ENCODE measurements around the gene GFRA4.

Gene GFRA4

DNA sequence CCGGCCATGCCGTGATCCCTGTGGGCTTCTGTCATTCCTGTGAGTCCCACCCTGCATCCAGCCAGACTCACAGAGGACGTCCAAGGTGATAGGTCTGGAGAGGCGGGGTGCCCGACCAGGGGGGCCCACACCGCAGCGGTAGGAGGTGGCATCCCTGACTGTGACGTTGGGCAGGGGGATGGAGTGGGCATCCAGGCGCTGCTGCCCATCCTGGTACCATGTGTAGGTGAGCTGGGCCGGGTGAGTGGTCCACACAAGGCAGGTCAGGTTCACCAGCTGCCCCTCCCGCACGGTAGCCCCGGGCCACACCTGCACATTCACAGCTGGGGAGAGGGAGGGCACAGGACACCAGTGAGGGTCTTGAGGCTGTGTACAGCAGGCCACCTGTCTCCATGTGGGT lies 30.2 kb upstream of the GFRA4 start:
- no peak for DNase-seq

DNA sequence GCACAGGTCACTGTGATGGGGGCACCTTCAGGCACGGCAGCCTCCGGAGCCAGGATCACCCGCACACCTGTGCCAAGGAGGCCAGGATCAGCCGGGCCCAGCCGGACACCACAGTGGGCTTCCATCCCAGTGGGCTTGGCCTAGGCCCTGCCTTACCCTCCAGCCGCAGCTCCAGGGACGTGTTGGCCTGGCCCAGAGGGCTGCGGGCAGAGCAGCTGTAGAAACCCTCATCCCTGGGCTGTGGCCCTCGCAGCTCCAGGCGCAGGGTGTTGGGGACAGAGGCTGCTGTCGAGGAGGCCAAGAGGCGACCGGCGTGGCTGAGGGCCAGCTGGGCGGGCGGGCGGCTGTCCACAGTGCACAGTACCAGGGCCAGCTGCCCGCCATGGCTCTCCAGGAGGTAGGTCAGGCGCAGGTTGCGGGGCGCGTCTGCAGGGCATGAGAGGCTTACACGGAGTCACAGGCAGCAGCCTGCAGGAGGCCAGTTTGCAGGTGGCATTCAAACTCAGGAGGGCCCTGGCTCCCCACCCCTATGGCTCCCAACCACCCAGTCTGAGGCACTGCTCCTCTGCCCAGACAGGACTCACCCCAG lies 29.6 kb upstream of the GFRA4 start:
- no peak for DNase-seq

DNA sequence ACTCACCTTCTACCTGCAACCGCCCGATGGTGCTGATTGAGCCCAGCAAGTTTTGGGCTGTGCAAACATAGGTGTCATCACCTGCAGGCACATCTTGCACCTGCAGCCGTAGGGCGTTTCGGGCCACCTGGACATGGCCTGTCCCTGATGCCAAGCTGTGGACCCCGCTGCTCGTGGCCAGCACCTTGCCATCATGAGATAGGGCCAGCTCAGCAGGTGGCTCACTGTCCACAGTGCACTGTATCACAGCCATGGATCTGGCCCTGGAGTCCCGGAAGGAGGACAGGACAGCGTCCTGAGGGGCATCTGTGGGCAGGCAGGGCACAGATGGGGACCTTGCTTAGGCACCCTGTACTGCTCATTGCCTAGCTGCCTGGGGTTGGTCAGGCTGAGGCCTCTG lies 28.7 kb upstream of the GFRA4 start:
- no peak for DNase-seq

DNA sequence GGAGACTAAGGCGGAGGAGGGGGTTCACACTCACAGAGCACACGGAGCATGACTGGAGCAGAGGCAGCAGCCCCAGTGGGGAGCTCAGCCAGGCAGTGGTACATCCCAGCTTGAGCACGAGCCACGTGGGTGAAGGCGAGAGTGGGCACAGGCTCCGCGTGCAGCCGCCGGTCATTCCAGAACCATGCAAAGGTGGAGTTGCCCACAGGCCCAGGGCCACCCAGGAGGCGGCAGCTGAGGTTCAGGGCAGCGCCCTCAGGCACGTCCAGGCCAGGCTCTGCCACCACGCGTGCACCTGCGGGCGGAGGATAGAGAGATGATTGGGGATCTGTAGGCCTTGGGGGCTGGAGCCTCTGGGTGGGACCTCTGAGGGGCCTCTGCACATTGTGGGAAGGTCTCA lies 28.1 kb upstream of the GFRA4 start:
- DNase-seq = no peak

DNA sequence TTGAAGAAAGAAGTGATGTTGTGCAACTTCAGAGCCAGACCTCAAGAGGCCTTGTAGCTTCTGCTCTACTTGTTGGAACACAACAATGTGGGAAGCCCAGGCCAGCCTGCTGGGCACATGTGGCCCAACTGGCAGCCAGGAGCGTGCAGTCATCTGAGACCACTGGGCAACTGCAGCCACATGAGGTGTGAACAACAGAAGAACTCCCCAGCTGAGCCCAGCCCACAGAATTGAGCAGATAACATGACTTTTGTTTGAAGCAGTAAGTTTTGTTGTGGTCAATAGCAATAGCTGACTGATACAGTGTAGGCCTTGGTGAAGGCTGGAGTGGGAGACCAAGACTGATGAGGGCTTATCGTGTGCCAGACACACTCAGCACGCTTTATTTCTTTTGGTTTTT lies 27.2 kb upstream of the GFRA4 start:
- DNase-seq = no peak

DNA sequence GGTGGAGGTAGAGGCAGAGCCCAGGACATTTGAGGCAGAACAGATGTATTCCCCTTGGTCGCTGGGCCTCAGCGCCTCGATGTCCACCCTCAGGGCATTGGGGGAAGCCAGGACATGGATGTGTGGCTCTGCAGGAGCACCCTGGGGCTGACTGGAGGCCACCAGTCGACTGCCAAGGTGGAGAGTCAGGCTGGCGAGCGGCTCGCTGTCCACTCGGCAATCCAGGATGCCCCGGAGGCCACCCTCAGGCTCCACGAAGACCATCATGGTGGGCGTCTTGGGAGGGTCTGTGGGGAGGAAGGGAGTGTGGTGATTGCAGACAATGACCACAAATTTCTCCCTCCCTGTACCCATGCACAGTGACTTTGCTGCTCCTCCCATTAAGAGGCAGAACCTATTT lies 26.8 kb upstream of the GFRA4 start:
- DNase-seq = no peak

DNA sequence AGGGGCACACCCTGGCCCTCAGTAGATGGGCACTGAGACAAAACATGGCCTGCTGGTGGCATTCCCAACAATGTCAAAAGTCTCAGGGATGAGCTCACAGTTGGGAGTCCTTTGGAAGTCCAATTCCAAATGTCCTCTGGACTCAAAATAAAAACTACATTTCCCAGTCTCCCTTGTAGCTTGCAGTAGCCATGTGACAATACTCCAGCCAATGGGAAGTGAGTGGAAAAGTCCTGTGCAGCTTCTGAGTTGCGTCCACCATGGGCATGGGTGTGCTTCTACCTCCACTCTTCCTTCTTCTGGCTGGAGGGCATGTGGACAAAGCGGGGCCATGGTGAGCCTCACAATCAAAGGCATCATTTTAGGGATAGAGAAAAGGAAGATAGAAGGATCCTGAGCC lies 24.5 kb upstream of the GFRA4 start:
- DNase-seq = no peak

DNA sequence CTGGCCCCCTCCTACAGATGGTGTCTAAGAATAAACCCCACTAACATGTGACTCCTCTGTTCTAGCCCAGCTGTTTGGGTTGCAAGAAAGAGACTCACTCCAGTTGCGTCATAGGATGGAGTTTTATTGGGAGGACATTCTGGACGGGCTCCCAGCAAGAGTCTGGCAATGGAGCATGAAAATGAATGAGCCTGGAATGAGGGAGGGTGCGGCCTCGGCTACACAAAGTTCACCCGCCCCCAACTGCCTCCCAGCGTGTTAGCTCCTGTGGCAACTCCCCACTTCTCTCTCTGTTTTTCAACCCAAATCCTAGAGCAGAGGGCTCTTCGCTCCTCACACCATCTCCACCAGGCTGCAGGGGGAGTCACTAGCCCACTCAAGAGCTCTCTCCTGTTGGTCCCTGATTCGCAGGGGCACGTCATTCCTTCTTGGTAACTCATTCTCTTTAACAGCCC lies 23.7 kb upstream of the GFRA4 start:
- DNase-seq = no peak

DNA sequence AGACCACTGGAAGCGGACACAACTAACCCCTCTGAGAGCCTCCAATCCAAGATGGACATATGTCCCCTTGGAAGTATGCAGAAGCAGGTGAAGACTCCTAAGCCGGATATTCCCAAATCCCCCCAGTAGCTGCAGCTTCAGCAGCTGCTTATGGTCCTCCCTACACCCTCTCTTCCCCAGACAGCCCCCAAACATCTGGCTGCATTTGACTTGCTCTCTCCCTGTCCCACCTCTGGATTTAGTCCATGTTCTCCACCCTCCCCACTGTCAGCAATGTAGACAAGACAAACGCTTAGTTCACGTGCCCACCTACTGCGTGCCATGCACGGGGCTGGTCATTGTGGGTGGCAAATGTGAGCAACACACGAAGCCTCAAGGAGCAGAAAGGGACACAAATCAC lies 23.2 kb upstream of the GFRA4 start:
- DNase-seq = no peak

DNA sequence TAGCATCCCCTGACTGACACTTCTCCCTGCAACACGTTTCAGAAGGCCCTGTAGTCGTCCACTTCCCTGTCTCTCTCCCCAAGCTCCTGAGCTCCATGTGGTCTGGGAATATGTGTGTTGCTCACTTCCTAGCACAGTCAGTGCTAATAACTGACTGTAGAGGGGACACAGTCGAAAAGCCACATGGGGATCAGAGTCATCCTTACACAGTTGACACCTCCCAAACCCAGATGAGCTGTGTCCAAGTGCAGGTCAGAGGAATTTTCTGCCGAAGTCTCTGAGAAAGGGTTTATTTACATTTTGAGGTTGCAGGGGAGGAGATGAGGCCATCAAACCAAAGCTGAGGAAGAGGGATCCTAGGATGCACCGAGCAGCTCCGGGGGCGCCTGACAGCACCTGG lies 22.1 kb upstream of the GFRA4 start:
- DNase-seq = no peak

DNA sequence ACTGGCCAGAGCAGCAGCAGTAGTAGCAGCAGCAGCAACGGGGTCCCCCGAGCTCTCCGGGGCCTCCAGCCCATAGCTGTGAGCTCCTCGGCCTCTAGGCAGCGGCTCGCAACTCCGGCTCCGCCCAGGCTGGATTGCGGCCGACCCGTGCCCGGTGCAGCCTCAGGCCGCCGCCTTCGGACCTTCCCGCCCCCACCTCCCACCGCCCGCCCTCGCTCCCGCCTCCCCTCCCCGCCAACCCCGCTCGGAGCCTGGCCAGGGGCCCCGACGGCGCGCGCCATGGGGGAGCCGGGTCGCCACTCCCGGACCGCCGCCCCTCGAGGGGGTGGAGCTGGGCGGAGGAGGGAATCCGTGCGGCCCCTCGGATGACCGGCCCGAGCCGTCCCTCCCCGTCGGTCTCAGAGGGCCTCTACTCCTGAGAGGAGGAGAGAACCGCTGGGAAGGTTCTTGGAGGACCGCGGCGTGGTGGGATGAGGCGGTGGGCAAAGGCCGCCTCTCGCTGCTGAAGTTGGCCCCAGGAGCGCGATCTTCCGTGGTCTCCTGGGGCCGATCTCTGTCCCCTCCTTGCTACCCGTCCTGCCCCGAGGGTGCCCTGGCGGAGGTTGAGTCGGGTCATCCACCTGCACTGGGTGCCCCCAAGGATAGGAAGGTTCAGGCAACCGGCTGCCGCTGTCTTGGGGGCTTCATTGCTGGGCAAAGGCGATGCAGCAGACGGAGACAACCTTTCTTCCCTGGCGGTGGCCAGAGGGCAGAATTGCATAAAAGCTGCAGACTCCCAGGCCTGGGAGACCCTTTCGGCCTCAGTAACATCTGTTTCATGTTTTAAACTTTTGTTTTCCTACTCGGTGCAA lies 19.0 kb upstream of the GFRA4 start, which contains the start of gene ADAM33:
Gene ADAM33, minus strand, starts transcription at position 80 of the 851 bp plus-strand sequence. Its CDS starts 6 bp downstream, at position 74.
- DNase-seq = no peak

DNA sequence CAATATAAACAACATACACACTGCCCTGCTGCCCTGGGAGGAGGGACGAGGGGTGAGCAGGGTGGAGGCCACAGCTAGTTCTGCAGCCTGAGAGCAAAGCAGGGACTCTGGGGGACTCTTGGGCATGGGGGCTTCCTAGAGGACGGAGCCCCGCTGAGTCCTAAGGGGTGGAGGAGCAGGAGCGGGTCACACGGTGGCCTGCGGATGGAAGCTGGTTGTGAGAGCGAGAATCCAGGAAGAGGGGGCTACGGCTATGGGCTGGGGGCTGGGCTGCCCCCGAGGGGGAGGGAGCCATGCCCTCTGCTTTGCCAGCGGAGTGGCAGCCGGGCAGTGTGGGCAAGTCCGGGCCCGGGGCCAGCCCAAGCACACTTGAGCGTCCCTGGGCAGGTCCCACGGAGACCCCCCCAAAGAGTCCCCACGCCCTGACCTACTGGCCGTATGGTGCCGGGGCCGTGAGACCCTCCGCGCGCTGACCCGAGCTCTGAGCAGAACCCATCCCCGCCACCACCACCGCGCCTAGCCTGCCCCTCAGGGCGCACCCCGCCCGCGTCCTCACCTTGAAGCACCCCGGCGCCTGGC lies 18.2 kb upstream of the GFRA4 start:
- DNase-seq = no peak

DNA sequence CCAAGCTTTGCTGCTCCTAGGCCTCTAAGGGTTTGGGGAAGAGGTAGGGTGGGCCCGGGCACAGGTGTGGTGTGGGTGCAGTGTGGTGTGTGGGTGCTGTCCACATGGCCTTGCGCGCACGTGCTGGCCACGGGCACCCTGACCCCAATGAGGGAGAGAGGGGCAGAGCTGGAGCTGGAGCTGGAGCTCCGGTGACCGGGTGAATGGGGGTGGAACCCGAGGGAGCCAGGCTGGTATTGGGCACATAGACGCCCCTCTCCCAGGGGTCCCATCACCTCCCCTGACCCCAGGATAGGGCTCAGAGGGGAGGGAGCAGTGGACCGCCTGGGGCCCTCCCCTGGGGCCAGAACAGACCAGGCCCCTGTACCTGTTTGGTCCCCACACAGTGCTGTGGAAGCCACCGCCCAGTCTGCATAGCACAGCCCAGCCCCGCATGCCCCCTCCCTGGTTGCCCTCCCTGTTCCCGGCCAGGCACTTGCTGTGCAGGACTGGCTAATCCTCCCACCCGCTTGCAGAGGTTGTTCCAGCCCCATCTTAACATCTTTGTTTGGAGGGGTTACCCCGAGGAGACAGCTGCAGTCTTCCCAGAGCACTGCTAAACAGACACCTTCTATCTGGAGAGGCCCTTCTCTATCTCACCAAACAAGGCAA lies 17.6 kb upstream of the GFRA4 start:
- no peak for DNase-seq

DNA sequence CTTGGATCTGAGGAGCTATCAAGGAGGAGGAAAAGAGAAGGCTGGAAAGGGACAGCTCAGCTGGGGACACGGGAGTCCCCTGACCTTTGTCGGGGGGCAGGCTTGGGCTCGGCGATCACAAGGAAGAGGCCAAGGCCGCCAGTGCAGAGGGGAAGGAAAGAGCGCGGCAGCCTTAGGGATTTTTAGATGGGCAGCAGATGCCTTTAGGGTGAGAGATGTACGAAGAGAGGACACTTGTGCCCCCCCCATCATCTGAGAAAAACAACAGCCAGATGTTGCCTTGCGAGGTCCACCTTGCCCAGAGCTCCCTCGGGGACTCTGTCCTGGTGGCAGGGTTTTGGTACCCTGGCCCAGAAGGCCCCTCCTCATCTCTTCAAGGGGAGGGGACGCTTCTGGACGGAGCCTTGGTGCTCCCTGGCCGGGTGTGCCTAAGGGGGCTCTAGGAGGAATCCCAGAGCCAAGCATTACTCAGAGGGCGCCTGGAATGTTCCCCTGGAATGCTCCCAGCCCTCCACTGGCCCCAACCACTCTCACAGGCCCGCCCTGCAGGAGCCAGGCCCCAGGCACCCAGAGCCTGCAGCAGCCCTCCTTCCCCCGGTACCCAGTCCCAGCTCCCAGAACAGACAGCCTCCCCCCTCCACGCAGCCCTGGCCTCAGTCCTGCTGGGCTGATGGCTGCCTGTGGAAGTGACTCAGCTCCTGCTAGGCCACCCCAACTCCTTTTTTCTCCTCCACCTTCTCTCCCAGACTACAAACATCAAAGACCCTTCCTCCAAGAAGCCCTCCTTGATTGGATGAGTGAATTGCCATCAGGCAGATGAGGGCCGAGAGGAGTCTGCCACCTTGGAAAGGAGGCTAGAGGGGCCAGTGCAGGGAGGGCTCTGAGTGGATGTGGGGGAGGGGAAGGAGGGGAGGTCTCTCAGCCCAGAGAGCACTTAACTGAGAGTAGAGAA lies 16.8 kb upstream of the GFRA4 start:
- no peak for DNase-seq

DNA sequence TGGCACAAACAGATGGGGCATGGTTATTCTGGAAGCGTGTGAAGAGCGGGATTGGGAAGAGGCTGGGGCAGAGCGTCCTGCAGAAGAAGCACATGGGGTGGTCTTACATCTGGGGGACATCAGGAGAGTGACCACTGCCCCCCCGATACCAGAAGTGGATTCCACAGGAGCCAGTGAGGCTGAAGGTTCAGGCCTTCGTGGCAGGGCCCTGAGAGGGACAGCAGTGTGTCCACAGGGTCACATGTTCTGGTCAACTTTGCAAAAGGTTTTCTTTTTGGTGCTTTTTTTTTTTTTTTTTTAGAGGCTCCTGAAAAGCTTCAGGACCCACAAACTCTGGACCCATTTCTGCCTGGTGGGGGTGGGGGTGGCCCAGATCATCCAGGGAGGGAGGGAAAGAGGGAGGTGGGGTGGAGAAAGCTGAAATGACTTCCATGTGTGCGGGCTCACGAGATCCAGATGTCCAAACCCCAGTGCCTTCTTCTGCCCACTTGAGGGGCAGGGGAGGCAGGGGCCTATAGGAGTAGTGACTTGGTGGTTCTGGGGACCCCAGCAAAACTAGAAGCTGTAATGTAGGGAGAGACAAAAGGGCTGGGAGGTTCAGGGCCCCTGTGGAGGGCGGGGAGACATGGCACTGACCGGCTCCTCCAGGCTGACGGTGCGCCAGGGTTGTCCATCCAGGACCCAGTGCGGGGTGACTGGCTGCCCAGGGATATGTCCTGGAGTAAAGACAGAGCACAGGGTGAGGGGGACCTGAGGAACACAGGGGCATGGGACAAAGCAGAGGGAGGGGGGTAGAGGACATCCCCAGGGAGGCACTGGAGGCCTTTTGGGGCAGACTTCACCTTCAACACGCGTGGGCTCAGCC lies 15.9 kb upstream of the GFRA4 start:
- no peak for DNase-seq

DNA sequence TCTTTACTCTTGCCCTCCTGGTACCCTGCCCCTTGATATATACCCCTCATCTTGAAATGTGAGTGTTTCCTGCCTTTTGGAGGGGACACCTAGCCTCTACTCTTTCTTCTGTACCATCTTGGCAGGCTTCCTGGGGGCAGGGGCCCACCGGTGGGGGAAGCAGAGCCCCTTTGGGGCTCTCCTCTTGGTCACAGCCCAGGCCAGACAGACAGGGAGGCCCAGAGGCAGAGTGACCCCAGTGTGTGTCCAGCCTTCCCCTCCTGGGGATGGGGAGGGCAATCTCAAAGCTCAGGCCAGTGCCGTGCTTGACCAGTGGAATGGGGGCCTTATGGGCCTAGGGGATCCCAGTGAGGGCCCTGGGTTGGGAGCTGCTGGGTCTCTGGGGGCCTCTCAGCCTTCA lies 15.0 kb upstream of the GFRA4 start:
- no peak for DNase-seq

DNA sequence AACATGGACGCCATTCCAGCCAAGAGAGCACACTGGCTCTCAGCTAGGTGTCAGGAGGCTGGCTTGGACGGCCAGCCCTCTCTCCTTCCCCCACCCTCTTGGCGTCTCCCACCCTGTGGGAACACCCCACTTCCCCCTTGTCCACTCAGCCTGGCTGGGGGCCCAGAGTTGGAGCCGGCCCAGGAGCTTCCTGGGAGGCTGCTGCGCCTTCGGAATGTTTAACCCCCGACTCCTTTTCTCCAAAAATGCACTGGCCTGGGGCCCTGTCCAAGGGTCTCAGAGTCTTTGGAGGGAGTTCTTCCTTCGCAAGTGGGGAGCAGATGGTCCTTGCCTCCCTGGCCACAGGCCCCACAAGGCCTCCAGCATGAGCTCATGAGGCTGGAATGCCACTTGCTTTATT lies 14.5 kb upstream of the GFRA4 start:
- no peak for DNase-seq

DNA sequence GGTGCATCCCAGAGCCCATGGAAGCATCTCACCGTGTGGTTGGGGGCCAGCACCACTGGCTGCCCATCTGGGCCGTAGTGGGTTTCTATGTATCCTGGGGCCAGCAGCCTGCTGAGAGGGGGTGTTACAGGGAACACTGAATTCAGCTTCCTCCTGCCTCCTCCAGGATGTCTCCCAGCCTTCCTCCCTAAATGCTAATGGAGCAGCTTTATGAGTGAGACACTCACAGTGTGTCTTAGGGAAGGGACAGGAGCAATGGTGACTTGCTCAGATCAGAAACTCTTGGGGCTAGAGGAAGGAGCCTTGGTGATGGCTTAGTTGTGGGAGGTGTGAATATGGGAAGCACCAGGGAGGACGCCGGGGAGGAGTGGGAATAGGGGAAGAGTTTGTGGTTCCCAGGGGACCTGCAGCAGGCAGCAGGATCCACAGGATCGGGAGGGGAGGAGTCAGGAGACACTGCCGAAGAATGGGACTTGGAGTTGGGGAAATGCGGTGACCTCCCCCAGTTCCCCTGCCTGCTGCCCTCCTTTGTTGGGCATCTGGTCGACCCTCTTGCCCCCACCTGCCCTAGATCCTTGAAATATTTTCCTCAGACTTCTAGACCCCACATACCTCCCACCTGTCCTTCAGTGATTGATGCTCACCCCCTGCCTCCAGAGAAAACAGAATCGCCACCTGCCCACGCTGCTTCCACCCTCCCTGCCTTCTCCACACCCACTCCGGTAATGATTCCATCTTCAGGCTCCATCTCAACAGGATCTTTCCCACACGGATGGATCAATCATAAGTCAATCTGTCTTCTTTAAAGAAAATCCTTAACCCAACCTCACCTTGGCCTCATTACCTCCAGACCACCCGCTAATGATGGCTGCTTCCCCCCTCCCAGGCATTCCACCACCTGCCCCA lies 12.0 kb upstream of the GFRA4 start:
- DNase-seq = no peak

DNA sequence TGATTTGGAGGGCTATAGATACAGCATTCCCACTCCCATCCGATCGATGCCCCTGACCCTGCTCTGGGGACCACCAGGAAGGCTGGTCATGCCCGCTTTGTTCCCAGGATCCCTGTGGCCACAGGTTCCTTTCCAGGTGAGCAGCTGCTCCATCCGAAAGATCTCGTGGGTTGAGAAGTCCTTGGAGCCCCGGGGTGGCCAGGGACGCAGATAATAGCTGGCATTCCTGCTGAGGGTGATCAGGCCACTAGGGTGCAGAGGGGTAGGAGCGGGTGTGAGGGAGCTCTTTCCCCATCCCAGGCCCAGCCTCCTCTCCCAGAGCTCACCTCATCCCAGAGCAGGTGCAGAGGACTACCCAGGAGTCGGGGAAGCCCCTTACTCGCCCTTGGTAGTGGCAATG lies 11.2 kb upstream of the GFRA4 start:
- no peak for DNase-seq
